ENCODE measurements around the gene MYL10.

Gene MYL10

DNA sequence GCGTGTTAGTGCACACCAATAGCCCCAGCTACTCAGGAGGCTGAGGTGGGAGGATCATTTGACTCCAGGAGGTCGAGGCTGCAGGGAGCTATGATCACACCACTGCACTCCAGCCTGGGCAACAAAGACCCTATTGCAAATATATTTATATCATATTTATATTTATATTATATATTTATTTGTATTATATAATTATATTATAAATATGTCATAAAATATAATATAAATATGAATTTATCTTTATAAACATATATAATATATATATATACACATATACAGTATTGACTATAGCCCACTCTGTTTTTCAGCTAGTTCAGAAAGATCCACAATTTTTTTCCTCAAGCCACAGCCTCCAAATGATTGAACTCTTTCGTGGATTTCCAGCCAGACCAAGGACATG, 45.3 kb upstream of the MYL10 start:
- TF ChIP-seq, protein P1, sequence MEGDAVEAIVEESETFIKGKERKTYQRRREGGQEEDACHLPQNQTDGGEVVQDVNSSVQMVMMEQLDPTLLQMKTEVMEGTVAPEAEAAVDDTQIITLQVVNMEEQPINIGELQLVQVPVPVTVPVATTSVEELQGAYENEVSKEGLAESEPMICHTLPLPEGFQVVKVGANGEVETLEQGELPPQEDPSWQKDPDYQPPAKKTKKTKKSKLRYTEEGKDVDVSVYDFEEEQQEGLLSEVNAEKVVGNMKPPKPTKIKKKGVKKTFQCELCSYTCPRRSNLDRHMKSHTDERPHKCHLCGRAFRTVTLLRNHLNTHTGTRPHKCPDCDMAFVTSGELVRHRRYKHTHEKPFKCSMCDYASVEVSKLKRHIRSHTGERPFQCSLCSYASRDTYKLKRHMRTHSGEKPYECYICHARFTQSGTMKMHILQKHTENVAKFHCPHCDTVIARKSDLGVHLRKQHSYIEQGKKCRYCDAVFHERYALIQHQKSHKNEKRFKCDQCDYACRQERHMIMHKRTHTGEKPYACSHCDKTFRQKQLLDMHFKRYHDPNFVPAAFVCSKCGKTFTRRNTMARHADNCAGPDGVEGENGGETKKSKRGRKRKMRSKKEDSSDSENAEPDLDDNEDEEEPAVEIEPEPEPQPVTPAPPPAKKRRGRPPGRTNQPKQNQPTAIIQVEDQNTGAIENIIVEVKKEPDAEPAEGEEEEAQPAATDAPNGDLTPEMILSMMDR (IDR thresholded peaks at IDR 0.05; ENCODE audit: extremely low read depth, insufficient read depth, missing control alignments), result no peak
- no peak for DNase-seq (ENCODE audit: low spot score)
- in situ Hi-C loops (cut with MboI; ENCODE audit: low pct_unique_long_range_greater_than_20kb, low sequenced_read_pairs, unreplicated experiment), result no loop called here

DNA sequence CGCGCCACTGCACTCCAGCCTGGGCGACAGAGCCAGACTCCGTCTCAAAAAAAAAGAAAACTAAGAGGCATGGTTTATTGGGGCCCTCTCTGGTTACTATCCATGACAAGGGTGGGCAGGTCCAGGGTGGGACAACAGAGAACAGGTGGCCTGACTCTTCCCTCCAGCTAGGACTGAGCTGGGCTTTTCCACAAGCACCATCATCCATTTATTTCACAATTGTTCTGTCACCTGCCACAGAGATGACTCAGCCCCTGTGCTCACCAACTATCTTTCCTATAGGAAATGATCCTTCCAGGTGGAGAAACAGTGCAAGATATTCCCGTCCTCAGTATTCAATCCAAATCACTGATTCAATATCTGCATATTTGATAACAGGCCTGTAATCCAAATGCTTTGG, 44.9 kb upstream of the MYL10 start:
- no peak for DNase-seq (ENCODE audit: low spot score)
- in situ Hi-C loops (cut with MboI; ENCODE audit: low pct_unique_long_range_greater_than_20kb, low sequenced_read_pairs, unreplicated experiment), result no loop called here

DNA sequence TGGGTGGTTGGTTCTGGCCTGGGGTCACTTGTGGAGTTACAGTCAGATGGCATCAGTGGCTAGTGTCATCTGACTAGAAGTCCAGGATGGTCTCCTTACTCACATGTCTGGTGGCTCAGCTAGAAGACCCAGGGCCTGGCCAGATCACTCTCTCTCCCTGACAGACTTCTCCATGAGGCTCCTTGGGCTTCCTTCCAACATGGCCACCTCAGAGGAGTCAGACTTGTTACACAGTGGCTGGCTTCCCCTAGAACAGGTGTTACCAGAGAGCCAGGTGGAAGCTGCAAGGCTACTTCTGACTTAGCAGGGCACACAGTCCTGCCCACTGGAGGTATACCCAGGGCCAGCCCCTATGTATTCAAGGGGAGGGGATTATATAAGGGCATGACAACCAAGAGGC, 44.2 kb upstream of the MYL10 start:
- no peak for DNase-seq (ENCODE audit: low spot score)
- in situ Hi-C loops (cut with MboI; ENCODE audit: low pct_unique_long_range_greater_than_20kb, low sequenced_read_pairs, unreplicated experiment), result no loop called here
- TF ChIP-seq, protein P1 (IDR thresholded peaks at IDR 0.05; ENCODE audit: extremely low read depth, insufficient read depth, missing control alignments), result no peak

More for the DNA sequence above, 44.9 kb upstream of the MYL10 start:
- TF ChIP-seq, protein P1 (IDR thresholded peaks at IDR 0.05; ENCODE audit: extremely low read depth, insufficient read depth, missing control alignments), result no peak

DNA sequence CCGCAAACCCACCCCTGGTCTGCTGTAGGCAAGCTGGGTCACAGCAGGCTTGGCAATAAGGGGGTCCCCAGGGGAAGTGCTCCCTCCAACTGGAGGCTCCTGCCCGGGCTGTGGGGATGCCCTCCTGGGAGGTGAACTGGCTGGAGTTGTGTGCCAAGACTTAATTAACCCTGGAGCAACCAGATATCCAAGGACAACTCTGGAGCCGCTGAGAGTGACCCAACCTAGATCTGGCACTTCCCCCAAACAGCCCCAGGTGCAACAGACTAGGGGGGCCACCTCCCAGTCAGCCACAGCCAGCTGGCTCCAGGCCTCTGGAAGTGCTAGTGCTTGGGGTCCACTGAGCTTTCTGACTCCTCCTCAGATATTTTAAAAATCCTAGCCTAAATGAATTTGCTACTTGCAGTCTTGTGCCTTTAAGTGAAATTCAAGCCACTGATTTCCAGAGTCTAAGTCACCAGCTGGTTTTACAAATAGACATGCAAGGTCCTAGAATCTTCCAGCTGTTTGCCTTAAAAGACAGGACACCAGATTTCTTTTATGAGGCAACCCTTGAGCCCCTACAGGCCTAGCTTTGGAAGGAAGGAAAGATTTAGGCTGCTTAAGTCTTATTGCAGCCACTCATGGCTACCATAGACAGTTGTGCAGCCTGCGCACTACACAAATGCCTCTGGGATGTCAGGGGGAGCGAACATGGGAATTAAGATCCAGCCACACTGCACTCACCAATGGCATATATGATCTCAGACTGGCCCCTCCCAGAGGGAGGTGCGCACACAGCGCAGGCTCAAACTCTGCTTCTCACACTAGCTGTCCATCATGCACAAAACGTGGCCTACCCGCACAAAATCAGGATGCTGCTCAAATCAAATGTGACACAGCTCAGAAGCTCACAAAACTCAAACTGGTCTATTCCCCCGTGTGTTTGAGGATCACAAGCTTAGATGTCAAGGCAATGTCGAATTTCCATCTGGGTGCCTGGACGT, 42.6 kb upstream of the MYL10 start:
- TF ChIP-seq, protein P1 (IDR thresholded peaks at IDR 0.05; ENCODE audit: extremely low read depth, insufficient read depth, missing control alignments), result no peak
- in situ Hi-C loops (cut with MboI; ENCODE audit: low pct_unique_long_range_greater_than_20kb, low sequenced_read_pairs, unreplicated experiment), result no loop called here
- DNase-seq (ENCODE audit: low spot score), result no peak

DNA sequence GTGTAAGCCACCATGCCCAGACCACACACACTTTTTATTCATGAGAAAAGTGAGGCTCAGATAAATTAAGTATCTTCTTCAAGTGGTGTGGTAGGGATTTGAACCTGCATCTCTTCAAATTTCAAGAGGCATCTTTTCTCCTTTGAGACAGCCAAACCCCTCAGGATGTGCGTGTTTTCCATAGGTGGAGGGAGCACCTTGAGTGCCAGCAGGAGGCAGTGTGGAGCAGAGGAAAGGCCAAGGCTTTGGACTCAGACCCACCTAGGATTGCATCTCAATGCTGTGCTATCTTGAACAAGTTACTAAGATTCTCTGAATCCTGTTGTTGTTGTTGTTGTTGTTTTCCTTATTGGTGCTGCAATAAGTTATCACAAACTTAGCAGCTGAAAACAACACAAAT, 40.2 kb upstream of the MYL10 start:
- DNase-seq (ENCODE audit: low spot score), result no peak
- in situ Hi-C loops (cut with MboI; ENCODE audit: low pct_unique_long_range_greater_than_20kb, low sequenced_read_pairs, unreplicated experiment), result loop anchor here (10.0 kb wide), 1 partner anchor 565 kb away; no protein-coding TSS in a partner anchor
- TF ChIP-seq, protein P1 (IDR thresholded peaks at IDR 0.05; ENCODE audit: extremely low read depth, insufficient read depth, missing control alignments), result peak; percentile 33

DNA sequence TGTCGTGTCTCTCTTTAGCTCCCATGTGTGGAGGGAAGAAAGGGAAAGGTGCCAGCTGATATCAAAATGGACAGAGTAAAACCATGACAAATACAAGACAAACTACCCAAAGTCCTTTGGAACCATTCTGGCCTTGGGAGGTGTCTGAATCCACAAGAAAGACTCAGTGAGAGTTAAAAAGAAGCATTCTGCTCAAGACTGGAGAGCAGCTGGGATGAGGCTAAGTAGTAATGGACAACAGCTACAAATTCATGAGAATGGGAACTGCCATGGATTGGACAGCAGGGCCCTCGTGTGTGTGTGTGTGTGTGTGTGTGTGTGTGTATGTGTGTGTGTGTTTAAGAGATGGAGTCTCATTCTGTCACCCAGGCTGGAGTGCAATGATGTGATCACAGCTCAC, 39.6 kb upstream of the MYL10 start:
- TF ChIP-seq, protein P1 (IDR thresholded peaks at IDR 0.05; ENCODE audit: extremely low read depth, insufficient read depth, missing control alignments), result no peak
- no peak for DNase-seq (ENCODE audit: low spot score)
- in situ Hi-C loops (cut with MboI; ENCODE audit: low pct_unique_long_range_greater_than_20kb, low sequenced_read_pairs, unreplicated experiment), result loop anchor here (10.0 kb wide), 1 partner anchor 566 kb away; no protein-coding TSS in a partner anchor

Data from GM13977 (cell line).